ENCODE results near the gene PM20D1. TPM values are rescaled to one million over a fixed set of nuclear protein-coding genes. Genes with fewer than 3 reads are reported as not detected.
"Not testable (repeated sequence)": the region's sequence is repeated elsewhere in the genome, so short reads cannot be mapped to it uniquely, and the experiment has no call there.

The PM20D1 gene, protein sequence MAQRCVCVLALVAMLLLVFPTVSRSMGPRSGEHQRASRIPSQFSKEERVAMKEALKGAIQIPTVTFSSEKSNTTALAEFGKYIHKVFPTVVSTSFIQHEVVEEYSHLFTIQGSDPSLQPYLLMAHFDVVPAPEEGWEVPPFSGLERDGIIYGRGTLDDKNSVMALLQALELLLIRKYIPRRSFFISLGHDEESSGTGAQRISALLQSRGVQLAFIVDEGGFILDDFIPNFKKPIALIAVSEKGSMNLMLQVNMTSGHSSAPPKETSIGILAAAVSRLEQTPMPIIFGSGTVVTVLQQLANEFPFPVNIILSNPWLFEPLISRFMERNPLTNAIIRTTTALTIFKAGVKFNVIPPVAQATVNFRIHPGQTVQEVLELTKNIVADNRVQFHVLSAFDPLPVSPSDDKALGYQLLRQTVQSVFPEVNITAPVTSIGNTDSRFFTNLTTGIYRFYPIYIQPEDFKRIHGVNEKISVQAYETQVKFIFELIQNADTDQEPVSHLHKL
- total RNA-seq: 3.8 TPM
- polyA plus RNA-seq: 1 to 10 TPM; 2.3 to 3.9 (median 3.6) TPM

DNA sequence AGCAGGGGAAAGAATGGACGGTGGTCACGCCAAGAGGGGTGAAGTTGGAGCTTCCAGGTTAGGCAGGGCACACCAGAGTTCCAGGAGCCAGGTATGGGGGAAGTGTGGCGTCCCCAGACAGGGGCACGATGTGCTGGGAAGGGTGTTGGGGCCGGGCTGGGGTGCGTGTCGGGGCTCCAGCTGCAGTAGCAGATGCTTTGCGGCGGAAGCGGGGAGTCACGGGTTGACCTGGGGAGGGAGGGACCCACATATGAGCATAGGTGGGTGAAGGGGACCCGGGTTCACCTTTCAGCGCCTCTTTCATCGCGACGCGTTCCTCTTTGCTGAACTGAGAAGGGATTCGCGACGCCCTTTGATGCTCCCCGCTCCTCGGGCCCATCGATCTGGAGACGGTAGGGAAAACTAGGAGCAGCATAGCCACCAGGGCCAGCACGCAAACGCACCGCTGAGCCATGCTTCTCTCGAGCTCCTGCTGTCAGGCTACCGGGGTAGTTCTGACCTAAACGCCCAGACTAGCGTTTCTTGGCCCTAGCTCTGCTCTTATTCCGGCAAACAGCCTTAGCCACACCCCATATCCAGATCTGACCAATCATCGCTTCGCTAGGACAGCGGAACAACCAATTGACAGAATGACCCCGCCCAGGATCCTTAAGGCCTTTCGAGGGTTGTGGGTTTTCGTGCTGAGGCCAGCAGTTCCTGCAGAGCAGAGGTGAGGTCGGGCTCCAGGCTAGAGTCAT lies at the start of gene PM20D1:
Gene PM20D1 (minus strand): TSS at position 514 of the 737 bp plus-strand sequence. CDS start 60 bp downstream, at position 454.
- Mint-ChIP-seq H3K4me3 (peak within 1 kb of the TSS; percentile 84 to 96 (median 92)), H3K36me3 (peaks cover 6% of the 10 kb centered on the region), H3K27me3 (no peaks in the 10 kb centered on the region), H3K4me1 (peaks cover 0 to 23% (median 10%) of the 10 kb centered on the region in 4 donors), H3K9me3 (peaks cover 0 to 3% (median 0%) of the 10 kb centered on the region in 7 donors), H3K27ac (peak within 1 kb of the TSS; percentile 95 to 99 (median 98))
- Histone ChIP-seq H3K4me3 (ENCODE audit: low read depth, low read length) (peak within 1 kb of the TSS; percentile 79), H3K4me1 (ENCODE audit: control insufficient read depth, insufficient read depth, low read length, poor library complexity, severe bottlenecking) (peaks cover 10% of the 10 kb centered on the region), H3K27ac (ENCODE audit: insufficient read depth, low read length, poor library complexity, severe bottlenecking) (peak within 1 kb of the TSS; percentile 68), H3K9me3 (ENCODE audit: control insufficient read depth in 2 of 2, low read length in 2 of 2) (no peaks in the 10 kb centered on the region), H3K36me3 (ENCODE audit: control insufficient read depth, insufficient read depth, low read length) (no peaks in the 10 kb centered on the region), H3K27me3 (ENCODE audit: control insufficient read depth, insufficient read depth, low read length) (no peaks in the 10 kb centered on the region)
- ATAC-seq (ENCODE audit: low read depth in 2 of 2) (peak; percentile 96 to 97), DNase-seq (peak in 2 of 3 donors; percentile 80 to 84)

DNA sequence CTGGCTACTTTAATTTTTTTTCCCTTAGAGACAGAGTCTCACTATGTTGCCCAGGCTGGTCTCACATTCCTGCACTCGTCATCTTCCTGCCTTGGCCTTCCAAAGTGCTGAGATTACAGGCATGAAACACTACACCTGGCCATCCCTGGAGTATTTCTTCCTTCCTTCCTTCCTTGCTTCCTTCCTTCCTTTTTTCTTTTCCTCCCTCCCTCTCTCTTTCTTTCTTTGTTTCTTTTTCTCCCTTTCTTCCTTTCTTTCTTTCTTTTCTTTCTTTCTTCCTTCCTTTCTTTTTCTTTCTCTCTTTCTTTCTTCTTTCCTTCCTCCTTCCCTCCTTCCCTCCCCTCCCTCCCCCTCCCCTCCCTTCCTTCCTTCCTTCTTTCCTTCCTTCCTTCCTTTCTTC lies 46.4 kb upstream of the PM20D1 start:
- peaks cover 4% of the 10 kb centered on the region for H3K27me3 Mint-ChIP-seq
- no peak overlapping the region for H3K27ac Mint-ChIP-seq
- H3K36me3 Mint-ChIP-seq: peaks cover 4% of the 10 kb centered on the region
- Histone ChIP-seq H3K4me3 (ENCODE audit: low read depth, low read length) (no peak overlapping the region), H3K36me3 (ENCODE audit: control insufficient read depth, insufficient read depth, low read length) (no peaks in the 10 kb centered on the region), H3K4me1 (ENCODE audit: control insufficient read depth, insufficient read depth, low read length, poor library complexity, severe bottlenecking) (no peaks in the 10 kb centered on the region), H3K9me3 (ENCODE audit: control insufficient read depth in 2 of 2, low read length in 2 of 2) (peaks cover 0 to 3% of the 10 kb centered on the region in 2 experiments), H3K27ac (ENCODE audit: insufficient read depth, low read length, poor library complexity, severe bottlenecking) (no peak overlapping the region), H3K27me3 (ENCODE audit: control insufficient read depth, insufficient read depth, low read length) (no peaks in the 10 kb centered on the region)
- no peak overlapping the region for H3K4me3 Mint-ChIP-seq
- ATAC-seq (ENCODE audit: low read depth in 2 of 2): no peak
- peaks cover 0 to 3% (median 0%) of the 10 kb centered on the region in 4 donors for H3K4me1 Mint-ChIP-seq
- peaks cover 0 to 20% (median 7%) of the 10 kb centered on the region in 7 donors for H3K9me3 Mint-ChIP-seq
- no peak for DNase-seq

DNA sequence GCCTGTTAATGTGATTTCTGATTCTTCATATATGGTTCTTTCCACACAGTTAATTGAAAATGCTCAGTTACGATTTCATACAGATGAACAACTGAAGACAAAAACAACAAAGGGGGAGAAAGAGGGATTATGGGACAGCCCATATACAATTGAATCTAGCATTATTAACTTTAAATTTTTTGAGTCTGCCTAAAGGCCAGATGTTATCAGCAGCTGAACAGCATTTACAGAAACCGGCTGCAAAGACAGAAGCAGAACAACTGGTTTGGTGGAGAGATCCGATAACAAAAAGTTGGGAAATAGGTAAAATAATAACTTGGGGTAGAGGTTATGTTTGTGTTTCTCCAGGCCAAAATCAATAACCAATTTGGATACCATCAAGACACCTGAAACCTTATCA lies 44.2 kb upstream of the PM20D1 start:
- not testable (repeated sequence) for H3K27me3 ChIP-seq (ENCODE audit: control insufficient read depth, insufficient read depth, low read length); H3K4me1 ChIP-seq (ENCODE audit: control insufficient read depth, insufficient read depth, low read length, poor library complexity, severe bottlenecking); H3K27me3 Mint-ChIP-seq; H3K36me3 ChIP-seq (ENCODE audit: control insufficient read depth, insufficient read depth, low read length); H3K36me3 Mint-ChIP-seq; H3K27ac Mint-ChIP-seq; ATAC-seq (ENCODE audit: low read depth in 2 of 2); H3K9me3 ChIP-seq (ENCODE audit: control insufficient read depth in 2 of 2, low read length in 2 of 2); H3K4me3 ChIP-seq (ENCODE audit: low read depth, low read length); H3K4me1 Mint-ChIP-seq; H3K27ac ChIP-seq (ENCODE audit: insufficient read depth, low read length, poor library complexity, severe bottlenecking); DNase-seq; H3K4me3 Mint-ChIP-seq
- peaks cover 0 to 20% (median 7%) of the 10 kb centered on the region in 7 donors for H3K9me3 Mint-ChIP-seq

DNA sequence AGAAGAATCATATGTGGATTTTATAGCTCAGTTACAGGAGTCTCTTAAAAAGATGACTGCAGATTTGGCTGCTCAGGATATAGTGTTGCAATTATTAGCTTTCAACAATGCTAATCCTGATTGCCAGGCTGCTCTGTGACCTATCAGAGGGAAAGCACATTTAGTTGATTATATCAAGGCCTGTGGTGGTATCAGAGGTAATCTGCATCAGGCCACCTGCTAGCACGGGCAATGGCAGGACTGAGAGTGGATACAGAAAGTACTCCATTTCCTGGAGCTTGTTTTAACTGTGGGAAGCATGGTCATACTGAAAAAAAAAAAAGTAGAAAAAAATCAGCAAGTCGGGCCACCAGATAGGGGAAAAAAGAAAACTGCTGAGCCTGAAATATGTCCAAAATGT lies 42.2 kb upstream of the PM20D1 start:
- H3K27ac ChIP-seq (ENCODE audit: insufficient read depth, low read length, poor library complexity, severe bottlenecking); H3K4me1 ChIP-seq (ENCODE audit: control insufficient read depth, insufficient read depth, low read length, poor library complexity, severe bottlenecking); ATAC-seq (ENCODE audit: low read depth in 2 of 2); H3K9me3 ChIP-seq (ENCODE audit: control insufficient read depth in 2 of 2, low read length in 2 of 2); H3K27ac Mint-ChIP-seq; DNase-seq; H3K36me3 Mint-ChIP-seq; H3K27me3 ChIP-seq (ENCODE audit: control insufficient read depth, insufficient read depth, low read length); H3K27me3 Mint-ChIP-seq; H3K4me3 ChIP-seq (ENCODE audit: low read depth, low read length); H3K4me3 Mint-ChIP-seq; H3K36me3 ChIP-seq (ENCODE audit: control insufficient read depth, insufficient read depth, low read length): not testable (repeated sequence)
- peaks cover 0 to 16% (median 3%) of the 10 kb centered on the region in 7 donors for H3K9me3 Mint-ChIP-seq
- peaks cover 0 to 12% (median 2%) of the 10 kb centered on the region in 4 donors for H3K4me1 Mint-ChIP-seq

DNA sequence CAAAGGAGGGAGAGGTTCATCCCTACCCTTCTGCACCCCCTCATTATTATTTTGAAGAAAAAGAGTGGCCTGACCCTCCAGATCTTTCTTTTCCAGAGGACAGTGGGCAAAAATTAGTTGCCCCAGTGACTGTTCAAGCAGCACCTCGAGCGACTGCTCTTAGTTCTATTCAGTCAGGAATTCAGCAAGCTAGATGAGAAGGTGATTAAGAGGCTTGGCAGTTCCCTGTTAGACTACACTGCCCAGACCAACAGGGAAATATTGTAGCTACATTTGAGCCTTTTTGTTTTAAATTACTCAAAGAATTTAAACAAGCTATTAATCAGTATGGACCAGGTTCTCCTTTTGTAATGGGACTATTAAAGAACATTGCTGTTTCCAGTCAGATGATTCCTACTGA lies 41.5 kb upstream of the PM20D1 start:
- H3K4me3 ChIP-seq (ENCODE audit: low read depth, low read length); DNase-seq; H3K27ac ChIP-seq (ENCODE audit: insufficient read depth, low read length, poor library complexity, severe bottlenecking); ATAC-seq (ENCODE audit: low read depth in 2 of 2); H3K27me3 Mint-ChIP-seq; H3K4me1 ChIP-seq (ENCODE audit: control insufficient read depth, insufficient read depth, low read length, poor library complexity, severe bottlenecking); H3K36me3 Mint-ChIP-seq; H3K4me3 Mint-ChIP-seq; H3K27ac Mint-ChIP-seq; H3K36me3 ChIP-seq (ENCODE audit: control insufficient read depth, insufficient read depth, low read length); H3K27me3 ChIP-seq (ENCODE audit: control insufficient read depth, insufficient read depth, low read length); H3K9me3 ChIP-seq (ENCODE audit: control insufficient read depth in 2 of 2, low read length in 2 of 2): not testable (repeated sequence)
- H3K4me1 Mint-ChIP-seq: peaks cover 0 to 12% (median 2%) of the 10 kb centered on the region in 4 donors
- peaks cover 0 to 14% (median 3%) of the 10 kb centered on the region in 7 donors for H3K9me3 Mint-ChIP-seq

DNA sequence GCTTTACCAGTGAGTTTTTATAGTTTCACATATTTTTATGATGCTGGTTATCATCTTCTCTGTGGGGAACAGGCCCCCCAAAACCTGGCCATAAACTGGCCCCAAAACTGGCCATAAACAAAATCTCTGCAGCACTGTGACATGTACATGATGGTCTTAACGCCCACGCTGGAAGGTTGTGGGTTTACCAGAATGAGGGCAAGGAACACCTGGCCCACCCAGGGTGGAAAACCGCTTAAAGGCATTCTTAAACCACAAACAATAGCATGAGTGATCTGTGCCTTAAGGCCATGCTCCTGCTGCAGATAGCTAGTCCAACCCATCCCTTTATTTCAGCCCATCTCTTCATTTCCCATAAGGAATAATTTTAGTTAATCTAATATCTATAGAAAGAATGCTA lies 40.7 kb upstream of the PM20D1 start:
- not testable (repeated sequence) for H3K9me3 Mint-ChIP-seq; H3K27me3 Mint-ChIP-seq; H3K27me3 ChIP-seq (ENCODE audit: control insufficient read depth, insufficient read depth, low read length); H3K27ac Mint-ChIP-seq; H3K36me3 ChIP-seq (ENCODE audit: control insufficient read depth, insufficient read depth, low read length); ATAC-seq (ENCODE audit: low read depth in 2 of 2); H3K4me1 ChIP-seq (ENCODE audit: control insufficient read depth, insufficient read depth, low read length, poor library complexity, severe bottlenecking); DNase-seq; H3K4me3 Mint-ChIP-seq; H3K4me3 ChIP-seq (ENCODE audit: low read depth, low read length); H3K36me3 Mint-ChIP-seq; H3K9me3 ChIP-seq (ENCODE audit: control insufficient read depth in 2 of 2, low read length in 2 of 2); H3K27ac ChIP-seq (ENCODE audit: insufficient read depth, low read length, poor library complexity, severe bottlenecking)
- H3K4me1 Mint-ChIP-seq: peaks cover 0 to 12% (median 2%) of the 10 kb centered on the region in 4 donors

DNA sequence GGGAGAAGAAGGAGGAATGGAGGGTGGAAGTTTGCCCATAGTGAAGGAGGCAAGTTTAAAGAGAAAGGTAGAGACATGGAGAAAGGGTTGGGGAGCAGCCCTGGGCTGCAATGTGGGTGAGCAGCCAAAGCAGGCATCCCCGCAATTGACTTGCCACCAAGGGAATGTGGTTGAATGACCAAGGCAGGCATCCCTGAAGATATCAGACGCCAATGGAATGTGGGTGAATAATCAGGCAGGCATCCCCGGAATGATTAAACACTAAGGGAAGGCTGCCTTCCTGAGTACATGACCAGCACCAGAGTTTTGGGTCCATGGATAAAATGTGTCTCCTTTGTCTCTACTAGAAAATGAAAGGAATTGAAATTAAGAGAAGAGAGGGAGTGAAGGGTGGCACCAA lies 39.8 kb upstream of the PM20D1 start:
- H3K27ac Mint-ChIP-seq; H3K4me3 ChIP-seq (ENCODE audit: low read depth, low read length); H3K27me3 Mint-ChIP-seq; H3K36me3 Mint-ChIP-seq; H3K9me3 ChIP-seq (ENCODE audit: control insufficient read depth in 2 of 2, low read length in 2 of 2); H3K4me3 Mint-ChIP-seq; H3K36me3 ChIP-seq (ENCODE audit: control insufficient read depth, insufficient read depth, low read length); DNase-seq; H3K4me1 ChIP-seq (ENCODE audit: control insufficient read depth, insufficient read depth, low read length, poor library complexity, severe bottlenecking); ATAC-seq (ENCODE audit: low read depth in 2 of 2); H3K27ac ChIP-seq (ENCODE audit: insufficient read depth, low read length, poor library complexity, severe bottlenecking); H3K27me3 ChIP-seq (ENCODE audit: control insufficient read depth, insufficient read depth, low read length); H3K9me3 Mint-ChIP-seq: not testable (repeated sequence)
- H3K4me1 Mint-ChIP-seq: peaks cover 0 to 12% (median 2%) of the 10 kb centered on the region in 4 donors

Measured in CD4-positive, CD25-positive, alpha-beta regulatory T cell (primary cell).